Tibial artery (tissue), 4 donors: ENCODE measurements around the gene MAST4.
A peak's percentile ranks its signal among the peaks of the same experiment; 100 is the strongest.

Experiments used
- DNase-seq, 2 donors: peaks; one replicate each; pipeline ENCODE4 v3.0.0-alpha.2; 2019
- H3K27ac ChIP-seq, 2 donors: fragments of 200-600 bp; sonication (generic) in 1 of 2; 1 replicate in 1 of 2; 2 replicates in 1 of 2; pipeline ENCODE4 v1.5.1; 2018 to 2019; ENCODE audit warnings: mild to moderate bottlenecking in 1 of 2
- H3K27me3 ChIP-seq, 2 donors: fragments of 200-600 bp; sonication (generic) in 1 of 2; one replicate each; pipeline versions ENCODE4 v1.5.1 to v1.6.0; 2016 to 2019
- H3K36me3 ChIP-seq, 3 donors: fragments of 200-600 bp; sonication (generic) in 2 of 3; one replicate each; pipeline ENCODE4 v1.5.1; 2016 to 2019; ENCODE audit warnings: mild to moderate bottlenecking in 2 of 3
- H3K4me1 ChIP-seq, 4 donors: fragments of 200-600 bp; sonication (generic) in 2 of 4; 1 replicate in 3 of 4; 2 replicates in 1 of 4; pipeline ENCODE4 v1.5.1; 2016 to 2019
- H3K4me3 ChIP-seq, 2 donors: fragments of 200-600 bp; sonication (generic) in 1 of 2; 1 replicate in 1 of 2; 2 replicates in 1 of 2; pipeline ENCODE4 v1.5.1; 2018 to 2019; ENCODE audit warnings: mild to moderate bottlenecking in 2 of 2
- H3K9me3 ChIP-seq, 3 donors: fragments of 200-600 bp; sonication (generic) in 1 of 3; one replicate each; pipeline ENCODE4 v1.5.1; 2016 to 2019
- CTCF ChIP-seq, 2 experiments: fragments of 200-600 bp in 1 of 2; fragments of 450-650 bp in 1 of 2; IDR thresholded peaks; one replicate each; pipeline ENCODE4 v1.5.1; 2017 to 2019; ENCODE audit warnings: antibody characterized with exemption in 2 of 2, mild to moderate bottlenecking in 1 of 2, moderate library complexity in 1 of 2
- intact Hi-C: fragments of 100-400 bp; cut with DNase I; formaldehyde crosslinking; loops from one replicate; pipeline ENCODE4 v1.15.0; 2023; ENCODE audit warnings: low total_unique reads

The MAST4 gene

GRCh38 chr5:67209141-67209771 lies 613.1 kb downstream of the MAST4 start:
- Histone ChIP-seq H3K4me3 (no peak overlapping the region), H3K27ac (no peak overlapping the region), H3K9me3 (no peaks in the 10 kb centered on the region), H3K27me3 (no peaks in the 10 kb centered on the region), H3K4me1 (peaks cover 0 to 5% (median 0%) of the 10 kb centered on the region in 4 donors), H3K36me3 (no peaks in the 10 kb centered on the region)
- peak in 1 of 2 donors; percentile 54 for DNase-seq
- intact Hi-C loops = loop anchor here (5.0 to 10.0 kb wide), 2 partner anchors 224 to 397 kb away; no protein-coding TSS in a partner anchor
- peak; percentile 77 to 92 for TF ChIP-seq CTCF (IDR thresholded peaks at IDR 0.05)

- Histone ChIP-seq H3K4me3 (no peak overlapping the region), H3K27me3 (no peaks in the 10 kb centered on the region), H3K4me1 (peaks cover 0 to 21% (median 19%) of the 10 kb centered on the region in 4 donors), H3K36me3 (no peaks in the 10 kb centered on the region), H3K27ac (no peak overlapping the region), H3K9me3 (no peaks in the 10 kb centered on the region)
- DNase-seq = no peak
- TF ChIP-seq CTCF (IDR thresholded peaks at IDR 0.05) = no peak
- intact Hi-C loops = loop anchor here (2.0 kb wide), 1 partner anchor 55 kb away; no protein-coding TSS in a partner anchor
Measured at GRCh38 chr5:67211926-67212325, 615.7 kb downstream of the MAST4 start.

- Histone ChIP-seq H3K4me1 (peaks cover 0 to 21% (median 19%) of the 10 kb centered on the region in 4 donors), H3K36me3 (no peaks in the 10 kb centered on the region), H3K9me3 (no peaks in the 10 kb centered on the region), H3K4me3 (no peak overlapping the region), H3K27me3 (no peaks in the 10 kb centered on the region), H3K27ac (no peak overlapping the region)
- intact Hi-C loops = no loop called here
- DNase-seq = no peak
- TF ChIP-seq CTCF (IDR thresholded peaks at IDR 0.05) = no peak
Measured at GRCh38 chr5:67214036-67214435, 617.8 kb downstream of the MAST4 start.

- DNase-seq = no peak
- Histone ChIP-seq H3K4me1 (peaks cover 0 to 21% (median 19%) of the 10 kb centered on the region in 4 donors), H3K4me3 (no peak overlapping the region)
Measured at GRCh38 chr5:67214707-67215447, 618.7 kb downstream of the MAST4 start.

More at GRCh38 chr5:67214707-67215447, 618.7 kb downstream of the MAST4 start:
- intact Hi-C loops = no loop called here
- TF ChIP-seq CTCF (IDR thresholded peaks at IDR 0.05) = no peak
- Histone ChIP-seq H3K9me3 (no peaks in the 10 kb centered on the region), H3K36me3 (no peaks in the 10 kb centered on the region), H3K27me3 (no peaks in the 10 kb centered on the region), H3K27ac (peak overlapping the region; percentile 51 to 75)
